Measurements from ENCODE around the gene PSMD5.

PSMD5 gene

GRCh38 chr9:120857481-120857880, 14.8 kb upstream of the PSMD5 start:
- TF ChIP-seq SIN3A (IDR thresholded peaks at IDR 0.05; ENCODE audit: borderline replicate concordance, insufficient read depth, low read length), result no peak
- TF ChIP-seq FOXP2 (optimal IDR thresholded peaks at IDR 0.05; ENCODE audit: borderline replicate concordance, extremely low read depth, extremely low read length, insufficient read depth), result no peak
- TF ChIP-seq TAF1 (IDR thresholded peaks at IDR 0.05; ENCODE audit: borderline replicate concordance, insufficient read depth, low read length), result no peak
- no peak for TF ChIP-seq POLR2AphosphoS5 (IDR thresholded peaks at IDR 0.05; ENCODE audit: low read depth, low read length)
- no peak for TF ChIP-seq REST (IDR thresholded peaks at IDR 0.05; ENCODE audit: insufficient read depth in 1 of 2, low read depth in 2 of 2, low read length in 2 of 2)

DNA sequence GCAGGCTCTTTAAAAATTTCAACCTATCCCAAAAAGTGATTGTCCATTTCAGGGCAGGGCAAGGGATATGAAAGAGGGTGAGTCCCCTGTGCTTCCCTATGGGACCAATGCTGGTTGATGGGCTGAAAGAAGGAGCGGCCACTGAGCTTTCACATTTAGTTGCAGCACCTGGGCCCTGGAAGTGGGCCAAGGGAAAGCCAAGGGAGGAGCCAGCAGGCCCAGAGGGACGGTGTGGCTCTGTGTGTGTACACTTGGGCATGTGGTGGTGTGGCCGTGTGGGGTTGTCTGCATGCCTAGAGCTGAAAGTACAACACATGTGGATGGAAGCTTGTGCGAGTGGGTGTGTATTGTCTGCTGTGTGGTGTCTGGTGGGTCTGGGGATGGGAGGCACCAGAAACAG, 14.0 kb upstream of the PSMD5 start:
- TF ChIP-seq REST (IDR thresholded peaks at IDR 0.05; ENCODE audit: insufficient read depth in 1 of 2, low read depth in 2 of 2, low read length in 2 of 2) (no peak), SIN3A (IDR thresholded peaks at IDR 0.05; ENCODE audit: borderline replicate concordance, insufficient read depth, low read length) (no peak), FOXP2 (optimal IDR thresholded peaks at IDR 0.05; ENCODE audit: borderline replicate concordance, extremely low read depth, extremely low read length, insufficient read depth) (no peak), POLR2AphosphoS5 (IDR thresholded peaks at IDR 0.05; ENCODE audit: low read depth, low read length) (no peak), TAF1 (IDR thresholded peaks at IDR 0.05; ENCODE audit: borderline replicate concordance, insufficient read depth, low read length) (no peak)

DNA sequence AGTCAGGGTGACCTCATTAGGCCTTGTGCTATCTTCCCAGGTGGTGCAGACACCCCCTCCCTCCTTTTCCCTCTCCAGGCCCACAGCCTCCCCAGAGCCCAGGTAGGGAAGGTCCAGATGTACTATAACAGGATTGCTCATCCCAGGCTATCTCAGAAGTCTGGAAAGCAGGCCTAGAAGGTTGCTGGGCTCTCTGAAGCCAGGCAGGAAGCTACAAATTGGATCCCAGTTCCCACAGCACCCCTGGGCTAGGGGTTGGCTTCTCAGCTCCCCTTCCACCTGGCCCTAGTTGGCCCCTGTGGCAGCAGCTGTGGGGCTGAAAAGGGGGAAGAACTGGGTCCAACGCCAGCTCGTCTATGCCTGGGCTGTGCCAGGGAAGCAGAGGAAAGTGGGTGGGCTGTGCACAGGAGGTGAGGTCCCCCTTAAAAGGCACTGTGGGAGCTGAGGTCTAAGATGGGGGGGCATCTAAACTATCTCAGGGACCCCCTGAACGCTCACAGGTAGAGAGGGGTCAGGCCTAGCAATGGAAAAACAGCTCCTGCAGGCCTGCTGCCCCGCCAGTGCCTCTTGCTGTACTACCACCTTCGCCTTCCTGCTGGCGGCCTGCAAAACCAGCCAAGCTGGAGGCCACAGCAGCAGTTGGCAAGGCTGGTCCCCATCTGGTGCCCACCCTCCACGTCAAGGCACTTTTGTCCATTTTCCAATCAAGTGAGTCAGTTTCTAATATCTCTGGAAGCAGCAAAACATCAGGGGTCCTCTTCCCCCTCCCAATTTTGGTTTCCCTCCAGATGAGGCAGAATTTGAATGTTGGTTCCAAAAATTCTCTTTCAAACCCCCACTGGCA, 13.3 kb upstream of the PSMD5 start:
- TF ChIP-seq FOXP2 (optimal IDR thresholded peaks at IDR 0.05; ENCODE audit: borderline replicate concordance, extremely low read depth, extremely low read length, insufficient read depth) (no peak), REST (IDR thresholded peaks at IDR 0.05; ENCODE audit: insufficient read depth in 1 of 2, low read depth in 2 of 2, low read length in 2 of 2) (no peak), TAF1 (IDR thresholded peaks at IDR 0.05; ENCODE audit: borderline replicate concordance, insufficient read depth, low read length) (no peak)

- TF ChIP-seq SIN3A (IDR thresholded peaks at IDR 0.05; ENCODE audit: borderline replicate concordance, insufficient read depth, low read length) (no peak), FOXP2 (optimal IDR thresholded peaks at IDR 0.05; ENCODE audit: borderline replicate concordance, extremely low read depth, extremely low read length, insufficient read depth) (no peak), REST (IDR thresholded peaks at IDR 0.05; ENCODE audit: insufficient read depth in 1 of 2, low read depth in 2 of 2, low read length in 2 of 2) (no peak), POLR2AphosphoS5 (IDR thresholded peaks at IDR 0.05; ENCODE audit: low read depth, low read length) (no peak), TAF1 (IDR thresholded peaks at IDR 0.05; ENCODE audit: borderline replicate concordance, insufficient read depth, low read length) (no peak)
Observed at GRCh38 chr9:120854596-120855327, 12.0 kb upstream of the PSMD5 start.

All from PFSK-1 (cell line).